Sigmoid colon (tissue), 4 donors: ENCODE measurements around the gene APPL1.
"Not testable (repeated sequence)": the region's sequence is repeated elsewhere in the genome, so short reads cannot be mapped to it uniquely, and the experiment has no call there.

Source experiments
- EP300 ChIP-seq, 4 donors: sonication (generic); formaldehyde crosslinking; IDR thresholded peaks; one replicate each; pipeline ENCODE4 v1.6.1; 2017; ENCODE audit warnings: antibody characterized with exemption in 4 of 4
- POLR2A ChIP-seq, 2 donors: fragments of 450-650 bp; IDR thresholded peaks; one replicate each; pipeline ENCODE4 v1.6.1; 2016; ENCODE audit warnings: antibody characterized with exemption in 2 of 2, mild to moderate bottlenecking in 2 of 2, moderate library complexity in 2 of 2
- POLR2AphosphoS5 ChIP-seq, 4 donors: sonication (generic); formaldehyde crosslinking; IDR thresholded peaks; one replicate each; pipeline ENCODE4 v1.6.1; 2017; ENCODE audit warnings: antibody characterized with exemption in 4 of 4
- TF ChIP-seq, protein P1 (sequence below), 4 experiments: fragments of 450-650 bp in 3 of 4; fragments of 200-600 bp in 1 of 4; IDR thresholded peaks; one replicate each; pipeline ENCODE4 v1.5.1; 2016 to 2019; ENCODE audit warnings: antibody characterized with exemption in 4 of 4, mild to moderate bottlenecking in 3 of 4, moderate library complexity in 2 of 4

DNA sequence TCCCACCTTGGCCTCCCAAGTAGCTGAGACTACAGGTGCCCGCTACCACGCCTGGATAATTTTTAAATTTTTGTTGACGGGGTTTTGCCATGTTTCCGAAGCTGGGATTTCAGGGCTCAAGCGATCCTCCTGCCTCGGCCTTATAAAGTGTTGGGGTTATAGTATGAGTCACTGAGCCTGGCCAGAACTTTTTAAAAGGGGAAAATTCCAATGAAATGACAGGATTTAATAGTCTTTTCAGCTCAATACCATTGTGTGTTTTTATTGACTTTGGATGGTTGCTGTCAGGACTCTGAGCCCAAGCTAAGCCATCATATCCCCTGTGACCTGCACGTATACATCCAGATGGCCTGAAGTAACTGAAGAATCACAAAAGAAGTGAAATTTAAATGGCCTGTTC is 76.0 kb downstream of the APPL1 start:
- TF ChIP-seq, protein P1, sequence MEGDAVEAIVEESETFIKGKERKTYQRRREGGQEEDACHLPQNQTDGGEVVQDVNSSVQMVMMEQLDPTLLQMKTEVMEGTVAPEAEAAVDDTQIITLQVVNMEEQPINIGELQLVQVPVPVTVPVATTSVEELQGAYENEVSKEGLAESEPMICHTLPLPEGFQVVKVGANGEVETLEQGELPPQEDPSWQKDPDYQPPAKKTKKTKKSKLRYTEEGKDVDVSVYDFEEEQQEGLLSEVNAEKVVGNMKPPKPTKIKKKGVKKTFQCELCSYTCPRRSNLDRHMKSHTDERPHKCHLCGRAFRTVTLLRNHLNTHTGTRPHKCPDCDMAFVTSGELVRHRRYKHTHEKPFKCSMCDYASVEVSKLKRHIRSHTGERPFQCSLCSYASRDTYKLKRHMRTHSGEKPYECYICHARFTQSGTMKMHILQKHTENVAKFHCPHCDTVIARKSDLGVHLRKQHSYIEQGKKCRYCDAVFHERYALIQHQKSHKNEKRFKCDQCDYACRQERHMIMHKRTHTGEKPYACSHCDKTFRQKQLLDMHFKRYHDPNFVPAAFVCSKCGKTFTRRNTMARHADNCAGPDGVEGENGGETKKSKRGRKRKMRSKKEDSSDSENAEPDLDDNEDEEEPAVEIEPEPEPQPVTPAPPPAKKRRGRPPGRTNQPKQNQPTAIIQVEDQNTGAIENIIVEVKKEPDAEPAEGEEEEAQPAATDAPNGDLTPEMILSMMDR (IDR thresholded peaks at IDR 0.05): not testable (repeated sequence)
- not testable (repeated sequence) for TF ChIP-seq POLR2AphosphoS5, EP300, POLR2A (IDR thresholded peaks at IDR 0.05)
